Measurements from ENCODE around the gene POLR1A. TPM values are rescaled to one million over a fixed set of nuclear protein-coding genes. Genes with fewer than 3 reads are reported as not detected.

POLR1A gene
- total and polyA plus RNA-seq, 12 donors: 3.9 to 25.8 (median 20.8) TPM

- Histone ChIP-seq H3K36me3 (peaks cover 0 to 86% (median 41%) of the 10 kb centered on the region in 9 donors), H3K4me1 (peaks cover 0 to 5% (median 0%) of the 10 kb centered on the region in 9 donors), H3K9me3 (no peaks in the 10 kb centered on the region), H3K27me3 (no peaks in the 10 kb centered on the region), H3K4me3 (no peak overlapping the region), H3K27ac (no peak overlapping the region)
- 94 to 95% methylated on average over 4 of the region's 4 CpGs for WGBS, 2 donors
- TF ChIP-seq CTCF (IDR thresholded peaks at IDR 0.05): no peak
- ATAC-seq (no peak), DNase-seq (no peak)
- intact Hi-C loops (cut with DNase I): no loop called here
Measured at GRCh38 chr2:86053166-86053565, 52.5 kb downstream of the POLR1A start.

- TF ChIP-seq CTCF (IDR thresholded peaks at IDR 0.05): no peak
- H3K36me3 ChIP-seq: peaks cover 0 to 86% (median 41%) of the 10 kb centered on the region in 9 donors
Measured at GRCh38 chr2:86052676-86053075, 53.0 kb downstream of the POLR1A start.

GRCh38 chr2:86052265-86052664 is 53.4 kb downstream of the POLR1A start:
- Histone ChIP-seq H3K27me3 (no peaks in the 10 kb centered on the region), H3K4me1 (peaks cover 0 to 5% (median 0%) of the 10 kb centered on the region in 9 donors), H3K27ac (no peak overlapping the region), H3K9me3 (no peaks in the 10 kb centered on the region), H3K36me3 (peaks cover 0 to 88% (median 42%) of the 10 kb centered on the region in 9 donors), H3K4me3 (no peak overlapping the region)
- intact Hi-C loops (cut with DNase I): no loop called here
- TF ChIP-seq CTCF (IDR thresholded peaks at IDR 0.05): no peak
- DNase-seq (no peak), ATAC-seq (no peak)
- WGBS, 2 donors: 93 to 95% methylated on average over 6 of the region's 6 CpGs

More at GRCh38 chr2:86052676-86053075, 53.0 kb downstream of the POLR1A start:
- no peak for ATAC-seq
- intact Hi-C loops (cut with DNase I): no loop called here
- Histone ChIP-seq H3K27me3 (no peaks in the 10 kb centered on the region), H3K27ac (no peak overlapping the region), H3K9me3 (no peaks in the 10 kb centered on the region), H3K4me3 (no peak overlapping the region), H3K4me1 (peaks cover 0 to 5% (median 0%) of the 10 kb centered on the region in 9 donors)
- DNase-seq: no peak
- 99% methylated on average over 16 of the region's 16 CpGs for WGBS, 2 donors

- Histone ChIP-seq H3K4me3 (no peak overlapping the region), H3K27me3 (no peaks in the 10 kb centered on the region), H3K4me1 (peaks cover 0 to 13% (median 0%) of the 10 kb centered on the region in 9 donors), H3K27ac (no peak overlapping the region), H3K36me3 (peaks cover 0 to 98% (median 60%) of the 10 kb centered on the region in 9 donors), H3K9me3 (no peaks in the 10 kb centered on the region)
- no peak for TF ChIP-seq CTCF (IDR thresholded peaks at IDR 0.05)
- 95 to 96% methylated on average over 5 of the region's 5 CpGs for WGBS, 2 donors
- DNase-seq (no peak), ATAC-seq (no peak)
- intact Hi-C loops (cut with DNase I): no loop called here
Measured at GRCh38 chr2:86050301-86050700, 55.4 kb downstream of the POLR1A start.
